ENCODE results near the gene ZNF474. TPM values are rescaled to one million over a fixed set of nuclear protein-coding genes. Genes with fewer than 3 reads are reported as not detected.

ZNF474 gene
- total and polyA plus RNA-seq, 2 donors: 0.09 to 0.50 TPM

- Histone ChIP-seq H3K4me3 (ENCODE audit: low read length in 2 of 2) (no peak overlapping the region), H3K9me3 (ENCODE audit: control insufficient read depth in 2 of 2, insufficient read depth in 1 of 2, low read length in 1 of 2) (no peaks in the 10 kb centered on the region), H3K36me3 (ENCODE audit: control insufficient read depth in 2 of 2, insufficient read depth in 2 of 2, low read length in 1 of 2) (no peaks in the 10 kb centered on the region), H3K27me3 (ENCODE audit: control insufficient read depth in 2 of 2, insufficient read depth in 1 of 2, low read length in 1 of 2) (no peaks in the 10 kb centered on the region), H3K27ac (ENCODE audit: low read depth in 1 of 2, low read length in 1 of 2) (no peak overlapping the region), H3K4me1 (ENCODE audit: control insufficient read depth in 2 of 2, insufficient read depth in 2 of 2, low read length in 2 of 2) (peaks cover 0 to 8% of the 10 kb centered on the region in 2 donors)
- DNase-seq (ENCODE audit: low read depth in 6 of 9, low spot score in 9 of 9): no peak
- WGBS: 95% methylated on average over 7 of the region's 7 CpGs
Observed at GRCh38 chr5:122154910-122155309, 25.6 kb downstream of the ZNF474 start.

- Histone ChIP-seq H3K27ac (ENCODE audit: low read depth in 1 of 2, low read length in 1 of 2) (no peak overlapping the region), H3K4me1 (ENCODE audit: control insufficient read depth in 2 of 2, insufficient read depth in 2 of 2, low read length in 2 of 2) (peaks cover 0 to 8% of the 10 kb centered on the region in 2 donors), H3K36me3 (ENCODE audit: control insufficient read depth in 2 of 2, insufficient read depth in 2 of 2, low read length in 1 of 2) (no peaks in the 10 kb centered on the region), H3K27me3 (ENCODE audit: control insufficient read depth in 2 of 2, insufficient read depth in 1 of 2, low read length in 1 of 2) (no peaks in the 10 kb centered on the region), H3K4me3 (ENCODE audit: low read length in 2 of 2) (no peak overlapping the region), H3K9me3 (ENCODE audit: control insufficient read depth in 2 of 2, insufficient read depth in 1 of 2, low read length in 1 of 2) (no peaks in the 10 kb centered on the region)
- WGBS: 95% methylated on average over 3 of the region's 3 CpGs
- no peak for DNase-seq (ENCODE audit: low read depth in 6 of 9, low spot score in 9 of 9)
Observed at GRCh38 chr5:122155546-122155945, 26.2 kb downstream of the ZNF474 start.

- DNase-seq (ENCODE audit: low read depth in 6 of 9, low spot score in 9 of 9): peak in 3 of 9 donors; percentile 9 to 43 (median 18)
- no peaks in the 10 kb centered on the region for H3K27me3 ChIP-seq (ENCODE audit: control insufficient read depth in 2 of 2, insufficient read depth in 1 of 2, low read length in 1 of 2)
- H3K36me3 ChIP-seq (ENCODE audit: control insufficient read depth in 2 of 2, insufficient read depth in 2 of 2, low read length in 1 of 2): no peaks in the 10 kb centered on the region
- H3K4me1 ChIP-seq (ENCODE audit: control insufficient read depth in 2 of 2, insufficient read depth in 2 of 2, low read length in 2 of 2): peaks cover 0 to 8% of the 10 kb centered on the region in 2 donors
- no peak overlapping the region for H3K27ac ChIP-seq (ENCODE audit: low read depth in 1 of 2, low read length in 1 of 2)
- WGBS: 76% methylated on average over 1 of the region's 1 CpG
- H3K9me3 ChIP-seq (ENCODE audit: control insufficient read depth in 2 of 2, insufficient read depth in 1 of 2, low read length in 1 of 2): no peaks in the 10 kb centered on the region
- no peak overlapping the region for H3K4me3 ChIP-seq (ENCODE audit: low read length in 2 of 2)
Observed at GRCh38 chr5:122156724-122157325, 27.5 kb downstream of the ZNF474 start.

GRCh38 chr5:122162100-122162638 is 32.8 kb downstream of the ZNF474 start:
- DNase-seq (ENCODE audit: low read depth in 6 of 9, low spot score in 9 of 9): no peak
- H3K9me3 ChIP-seq (ENCODE audit: control insufficient read depth in 2 of 2, insufficient read depth in 1 of 2, low read length in 1 of 2): no peaks in the 10 kb centered on the region
- no peak overlapping the region for H3K4me3 ChIP-seq (ENCODE audit: low read length in 2 of 2)
- H3K4me1 ChIP-seq (ENCODE audit: control insufficient read depth in 2 of 2, insufficient read depth in 2 of 2, low read length in 2 of 2): no peaks in the 10 kb centered on the region
- no peaks in the 10 kb centered on the region for H3K36me3 ChIP-seq (ENCODE audit: control insufficient read depth in 2 of 2, insufficient read depth in 2 of 2, low read length in 1 of 2)
- 94% methylated on average over 3 of the region's 3 CpGs for WGBS
- H3K27ac ChIP-seq (ENCODE audit: low read depth in 1 of 2, low read length in 1 of 2): no peak overlapping the region
- no peaks in the 10 kb centered on the region for H3K27me3 ChIP-seq (ENCODE audit: control insufficient read depth in 2 of 2, insufficient read depth in 1 of 2, low read length in 1 of 2)

GRCh38 chr5:122163121-122164069 is 34.0 kb downstream of the ZNF474 start:
- H3K36me3 ChIP-seq (ENCODE audit: control insufficient read depth in 2 of 2, insufficient read depth in 2 of 2, low read length in 1 of 2): no peaks in the 10 kb centered on the region
- H3K9me3 ChIP-seq (ENCODE audit: control insufficient read depth in 2 of 2, insufficient read depth in 1 of 2, low read length in 1 of 2): no peaks in the 10 kb centered on the region
- no peaks in the 10 kb centered on the region for H3K27me3 ChIP-seq (ENCODE audit: control insufficient read depth in 2 of 2, insufficient read depth in 1 of 2, low read length in 1 of 2)
- no peaks in the 10 kb centered on the region for H3K4me1 ChIP-seq (ENCODE audit: control insufficient read depth in 2 of 2, insufficient read depth in 2 of 2, low read length in 2 of 2)
- no peak for DNase-seq (ENCODE audit: low read depth in 6 of 9, low spot score in 9 of 9)
- WGBS: 90% methylated on average over 4 of the region's 4 CpGs
- no peak overlapping the region for H3K27ac ChIP-seq (ENCODE audit: low read depth in 1 of 2, low read length in 1 of 2)
- H3K4me3 ChIP-seq (ENCODE audit: low read length in 2 of 2): no peak overlapping the region

GRCh38 chr5:122164070-122164435 is 34.7 kb downstream of the ZNF474 start:
- Histone ChIP-seq H3K4me1 (ENCODE audit: control insufficient read depth in 2 of 2, insufficient read depth in 2 of 2, low read length in 2 of 2) (no peaks in the 10 kb centered on the region), H3K4me3 (ENCODE audit: low read length in 2 of 2) (no peak overlapping the region), H3K36me3 (ENCODE audit: control insufficient read depth in 2 of 2, insufficient read depth in 2 of 2, low read length in 1 of 2) (no peaks in the 10 kb centered on the region), H3K9me3 (ENCODE audit: control insufficient read depth in 2 of 2, insufficient read depth in 1 of 2, low read length in 1 of 2) (no peaks in the 10 kb centered on the region), H3K27me3 (ENCODE audit: control insufficient read depth in 2 of 2, insufficient read depth in 1 of 2, low read length in 1 of 2) (no peaks in the 10 kb centered on the region), H3K27ac (ENCODE audit: low read depth in 1 of 2, low read length in 1 of 2) (no peak overlapping the region)
- no peak for DNase-seq (ENCODE audit: low read depth in 6 of 9, low spot score in 9 of 9)

- Histone ChIP-seq H3K4me1 (ENCODE audit: control insufficient read depth in 2 of 2, insufficient read depth in 2 of 2, low read length in 2 of 2) (no peaks in the 10 kb centered on the region), H3K9me3 (ENCODE audit: control insufficient read depth in 2 of 2, insufficient read depth in 1 of 2, low read length in 1 of 2) (no peaks in the 10 kb centered on the region), H3K27ac (ENCODE audit: low read depth in 1 of 2, low read length in 1 of 2) (no peak overlapping the region), H3K4me3 (ENCODE audit: low read length in 2 of 2) (no peak overlapping the region), H3K36me3 (ENCODE audit: control insufficient read depth in 2 of 2, insufficient read depth in 2 of 2, low read length in 1 of 2) (no peaks in the 10 kb centered on the region), H3K27me3 (ENCODE audit: control insufficient read depth in 2 of 2, insufficient read depth in 1 of 2, low read length in 1 of 2) (no peaks in the 10 kb centered on the region)
- DNase-seq (ENCODE audit: low read depth in 6 of 9, low spot score in 9 of 9): no peak
- WGBS: 92% methylated on average over 3 of the region's 3 CpGs
Observed at GRCh38 chr5:122164831-122165558, 35.6 kb downstream of the ZNF474 start.

GRCh38 chr5:122165559-122166078 is 36.3 kb downstream of the ZNF474 start:
- Histone ChIP-seq H3K4me1 (ENCODE audit: control insufficient read depth in 2 of 2, insufficient read depth in 2 of 2, low read length in 2 of 2) (no peaks in the 10 kb centered on the region), H3K27me3 (ENCODE audit: control insufficient read depth in 2 of 2, insufficient read depth in 1 of 2, low read length in 1 of 2) (no peaks in the 10 kb centered on the region), H3K36me3 (ENCODE audit: control insufficient read depth in 2 of 2, insufficient read depth in 2 of 2, low read length in 1 of 2) (no peaks in the 10 kb centered on the region), H3K4me3 (ENCODE audit: low read length in 2 of 2) (no peak overlapping the region), H3K9me3 (ENCODE audit: control insufficient read depth in 2 of 2, insufficient read depth in 1 of 2, low read length in 1 of 2) (no peaks in the 10 kb centered on the region), H3K27ac (ENCODE audit: low read depth in 1 of 2, low read length in 1 of 2) (no peak overlapping the region)
- no peak for DNase-seq (ENCODE audit: low read depth in 6 of 9, low spot score in 9 of 9)
- WGBS: 95% methylated on average over 3 of the region's 3 CpGs
